ENCODE results near the gene VMAC. TPM values are rescaled to one million over a fixed set of nuclear protein-coding genes. Genes with fewer than 3 reads are reported as not detected.

Gene VMAC
- total and polyA plus RNA-seq, 2 of the 8 experiments (the other 6 are each of a cell fraction or from before 2014, with no cell fraction given), result 1.3 to 2.2 TPM

- H3K14ac ChIP-seq (ENCODE audit: insufficient read length), result no peak overlapping the region
- H3K56ac ChIP-seq (replicated peaks; ENCODE audit: insufficient read length, low read depth, low read length), result no peak overlapping the region
- H3K79me1 ChIP-seq (ENCODE audit: low read depth, low read length), result peaks cover 15% of the 10 kb centered on the region
- no peak overlapping the region for H2AK5ac ChIP-seq (ENCODE audit: low read depth, low read length)
- WGBS, 2 experiments (ENCODE audit: extremely low coverage in 1 of 2, insufficient coverage in 1 of 2, insufficient read length in 1 of 2, insufficient replicate concordance in 2 of 2, low coverage in 1 of 2, low lambda C conversion rate in 2 of 2, missing lambda C conversion rate in 1 of 2), result 90% methylated on average over 5 of the region's 5 CpGs; no CpG with 5 or more reads in 1 of the 2 experiments
- H4K20me1 ChIP-seq (replicated peaks in 1 of 2; ENCODE audit: control insufficient read depth in 1 of 2, insufficient read depth in 2 of 2, low read length in 2 of 2), result peaks cover 8 to 24% of the 10 kb centered on the region in 2 experiments
- H4K91ac ChIP-seq (replicated peaks; ENCODE audit: insufficient read length, low read length), result no peak overlapping the region
- no peak overlapping the region for H2AFZ ChIP-seq (ENCODE audit: low read length)
- H3K79me2 ChIP-seq (ENCODE audit: control insufficient read depth in 1 of 2, insufficient read depth in 2 of 2, low read length in 2 of 2), result peaks cover 0 to 8% of the 10 kb centered on the region in 2 experiments; a peak in 1 of 4 replicates
- H3K4me3 ChIP-seq (ENCODE audit: extremely low read depth in 1 of 4, insufficient read depth in 2 of 4, low read depth in 3 of 4, low read length in 4 of 4), result no peak overlapping the region
- H3K23me2 ChIP-seq (ENCODE audit: low read depth, low read length), result no peaks in the 10 kb centered on the region
- no peak overlapping the region for H3K9ac ChIP-seq (replicated peaks in 1 of 4; ENCODE audit: extremely low read depth in 1 of 4, low read depth in 3 of 4, low read length in 3 of 4)
- peaks cover 5 to 18% (median 14%) of the 10 kb centered on the region in 4 experiments; a peak in 6 of 8 replicates for H3K36me3 ChIP-seq (ENCODE audit: control insufficient read depth in 2 of 4, insufficient read depth in 4 of 4, low read length in 3 of 4)
- DNase-seq (ENCODE audit: low read depth in 1 of 2, low spot score in 2 of 2) (no peak), FAIRE-seq (no peak)
- no peak overlapping the region for H2BK12ac ChIP-seq (ENCODE audit: low read depth, low read length)
- no peak overlapping the region for H3K18ac ChIP-seq (ENCODE audit: extremely low read depth, low read length)
- CTCF ChIA-PET (ENCODE audit: partially characterized antibody), result interaction anchor here (1.5 to 2.1 kb wide), 3 partner anchors 10 to 108 kb away, joined by 3 to 6 read pairs (median 5); no protein-coding TSS in a partner anchor
- H2BK15ac ChIP-seq (ENCODE audit: low read length), result no peak overlapping the region
- no peak overlapping the region for H2BK5ac ChIP-seq (ENCODE audit: low read depth, low read length)
- H3K27ac ChIP-seq (ENCODE audit: low read depth, low read length), result no peak overlapping the region
- H4K5ac ChIP-seq (ENCODE audit: insufficient read length, low read depth, low read length), result no peak overlapping the region
- no peaks in the 10 kb centered on the region for H3K4me1 ChIP-seq (replicated peaks in 1 of 4; ENCODE audit: control insufficient read depth in 3 of 4, insufficient read depth in 4 of 4, low read length in 3 of 4)
- H3K4me2 ChIP-seq (ENCODE audit: insufficient read depth in 1 of 2, low read depth in 2 of 2, low read length in 2 of 2), result no peak overlapping the region
- no peak overlapping the region for H4K8ac ChIP-seq (ENCODE audit: extremely low read depth, insufficient read depth, low read length)
- no peak overlapping the region for H3K4ac ChIP-seq (replicated peaks; ENCODE audit: insufficient read length, low read depth, low read length)
- H2BK120ac ChIP-seq (replicated peaks; ENCODE audit: low read depth, low read length), result no peak overlapping the region
- H3K27me3 ChIP-seq (replicated peaks in 1 of 4; ENCODE audit: control insufficient read depth in 3 of 4, extremely low read depth in 1 of 4, insufficient read depth in 3 of 4, low read length in 3 of 4), result no peaks in the 10 kb centered on the region
- H3K23ac ChIP-seq (ENCODE audit: insufficient read length), result no peak overlapping the region
- no peak overlapping the region for H2BK20ac ChIP-seq (ENCODE audit: low read length)
- POLR2A ChIA-PET (ENCODE audit: partially characterized antibody), result interaction anchor here (1.2 kb wide), 1 partner anchor 19 kb away, joined by 3 read pairs; no protein-coding TSS in a partner anchor
- H3K9me3 ChIP-seq (ENCODE audit: insufficient read depth in 2 of 2, low read depth in 1 of 2, low read length in 1 of 2), result no peaks in the 10 kb centered on the region
- TF ChIP-seq RBBP5 (IDR thresholded peaks at IDR 0.05; ENCODE audit: borderline replicate concordance, low read depth, low read length) (no peak), BRCA1 (IDR thresholded peaks at IDR 0.05; ENCODE audit: low read depth, low read length) (no peak), TAF1 (IDR thresholded peaks at IDR 0.05; ENCODE audit: low read depth, low read length) (no peak), BACH1 (IDR thresholded peaks at IDR 0.05; ENCODE audit: low read length) (no peak), HDAC2 (IDR thresholded peaks at IDR 0.05; ENCODE audit: borderline replicate concordance in 1 of 2, low read depth in 2 of 2, low read length in 2 of 2) (no peak), POU5F1 (IDR thresholded peaks at IDR 0.05; ENCODE audit: low read depth, low read length) (no peak), CREB1 (IDR thresholded peaks at IDR 0.05) (no peak), SP1 (IDR thresholded peaks at IDR 0.05; ENCODE audit: low read depth, low read length) (no peak), POLR2A (IDR thresholded peaks at IDR 0.05; ENCODE audit: control extremely low read depth in 1 of 2, low read depth in 2 of 2, low read length in 2 of 2) (no peak), BCL11A (IDR thresholded peaks at IDR 0.05; ENCODE audit: low read depth in 2 of 2, low read length in 2 of 2) (no peak), CBX5 (IDR thresholded peaks at IDR 0.05; ENCODE audit: low read depth, low read length) (no peak), RNF2 (IDR thresholded peaks at IDR 0.05; ENCODE audit: borderline replicate concordance, low read depth, low read length, missing control alignments, poor library complexity, severe bottlenecking) (no peak), E2F6 (IDR thresholded peaks at IDR 0.05) (no peak), CEBPB (IDR thresholded peaks at IDR 0.05; ENCODE audit: low read depth, low read length) (no peak)
- TF ChIP-seq, protein P1, sequence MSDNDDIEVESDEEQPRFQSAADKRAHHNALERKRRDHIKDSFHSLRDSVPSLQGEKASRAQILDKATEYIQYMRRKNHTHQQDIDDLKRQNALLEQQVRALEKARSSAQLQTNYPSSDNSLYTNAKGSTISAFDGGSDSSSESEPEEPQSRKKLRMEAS (IDR thresholded peaks at IDR 0.05), result no peak
These were observed 29.4 kb downstream of the VMAC start for GRCh38 chr19:5934069-5934401.
